Motor neuron (in vitro differentiated cells): ENCODE data around the gene DEPDC5. TPM values are rescaled to one million over a fixed set of nuclear protein-coding genes. Genes with fewer than 3 reads are reported as not detected.

ENCODE experiments used
- total RNA-seq, 8 experiments: library from RNA; unstranded; fragments of 300-600 nt; gene quantifications; 2 replicates each; pipeline versions ENCODE4 v1.2.3 to v1.2.4, GENCODE V29; 2022

The DEPDC5 gene
- total RNA-seq, 8 experiments from 2014 or later, result 10.4 to 35.6 (median 14.6) TPM

Other genes starting within 250 kb of the DEPDC5 start
- gene PISD, start 91.8 kb upstream of the DEPDC5 start, total RNA-seq, result 10 to 100 TPM; 23.7 to 32.4 (median 26.5) TPM
- 10 to 100 TPM; 17.5 to 52.3 (median 28.6) TPM for gene PRR14L, start 3.9 kb upstream of the DEPDC5 start, total RNA-seq
- 100 to 1,000 TPM in 5 of 8 experiments, 10 to 100 TPM in 3; 49.9 to 226 (median 106) TPM for gene YWHAH, start 190.5 kb downstream of the DEPDC5 start, total RNA-seq